Measurements from ENCODE around the gene EMC10. TPM values are rescaled to one million over a fixed set of nuclear protein-coding genes. Genes with fewer than 3 reads are reported as not detected.
A peak's percentile ranks its signal among the peaks of the same experiment; 100 is the strongest.

EMC10 gene
- total RNA-seq, 1 experiment from 2014 or later: 61.3 TPM

- no peak for TF ChIP-seq CTCF (IDR thresholded peaks at IDR 0.05; ENCODE audit: unreplicated experiment)
Measured at GRCh38 chr19:50508843-50509190, 32.5 kb downstream of the EMC10 start.

GRCh38 chr19:50509366-50509765 lies 33.1 kb downstream of the EMC10 start:
- Mint-ChIP-seq H3K36me3 (ENCODE audit: insufficient read depth, unreplicated experiment) (no peaks in the 10 kb centered on the region), H3K4me1 (ENCODE audit: insufficient read depth, unreplicated experiment) (peaks cover 16% of the 10 kb centered on the region), H3K9me3 (ENCODE audit: unreplicated experiment) (no peaks in the 10 kb centered on the region), H3K4me3 (ENCODE audit: unreplicated experiment) (peak overlapping the region; percentile 86), H3K27me3 (ENCODE audit: insufficient read depth, unreplicated experiment) (no peaks in the 10 kb centered on the region), H3K27ac (ENCODE audit: low read depth, unreplicated experiment) (peak overlapping the region; percentile 78)
- BruUV-seq (replicated peaks): no TSS peak
- TF ChIP-seq CTCF (IDR thresholded peaks at IDR 0.05; ENCODE audit: unreplicated experiment): no peak
- POLR2A ChIA-PET: interaction anchor here (0.7 kb wide), 1 partner anchor 125 kb away, joined by 3 read pairs; the partner anchor contains the start of gene POLD1
- CTCF ChIA-PET: interaction anchor here (0.6 kb wide), 2 partner anchors 272 to 453 kb away, joined by 3 to 5 read pairs; no protein-coding TSS in a partner anchor
- no peak for DNase-seq (ENCODE audit: unreplicated experiment)
- intact Hi-C loops (cut with micrococcal nuclease): no loop called here

More at GRCh38 chr19:50508843-50509190, 32.5 kb downstream of the EMC10 start:
- DNase-seq (ENCODE audit: unreplicated experiment): no peak
- CTCF ChIA-PET: interaction anchor here (0.6 to 1.3 kb wide), 2 partner anchors 152 to 453 kb away, joined by 3 to 5 read pairs; no protein-coding TSS in a partner anchor
- H3K36me3 Mint-ChIP-seq (ENCODE audit: insufficient read depth, unreplicated experiment): no peaks in the 10 kb centered on the region
- H3K27ac Mint-ChIP-seq (ENCODE audit: low read depth, unreplicated experiment): peak overlapping the region; percentile 78
- intact Hi-C loops (cut with micrococcal nuclease): no loop called here
- no peaks in the 10 kb centered on the region for H3K9me3 Mint-ChIP-seq (ENCODE audit: unreplicated experiment)
- no TSS peak for BruUV-seq (replicated peaks)
- POLR2A ChIA-PET: interaction anchor here (0.7 kb wide), 1 partner anchor 586 kb away, joined by 3 read pairs; no protein-coding TSS in a partner anchor
- peaks cover 16% of the 10 kb centered on the region for H3K4me1 Mint-ChIP-seq (ENCODE audit: insufficient read depth, unreplicated experiment)
- H3K4me3 Mint-ChIP-seq (ENCODE audit: unreplicated experiment): peak overlapping the region; percentile 7
- no peaks in the 10 kb centered on the region for H3K27me3 Mint-ChIP-seq (ENCODE audit: insufficient read depth, unreplicated experiment)

GRCh38 chr19:50510121-50510670 lies 33.9 kb downstream of the EMC10 start:
- intact Hi-C loops (cut with micrococcal nuclease): no loop called here
- CTCF ChIA-PET: interaction anchor here (0.6 to 0.9 kb wide), 2 partner anchors 271 to 329 kb away, joined by 3 to 5 read pairs; no protein-coding TSS in a partner anchor

More at GRCh38 chr19:50510121-50510670, 33.9 kb downstream of the EMC10 start:
- Mint-ChIP-seq H3K27me3 (ENCODE audit: insufficient read depth, unreplicated experiment) (no peaks in the 10 kb centered on the region), H3K27ac (ENCODE audit: low read depth, unreplicated experiment) (peak overlapping the region; percentile 96), H3K4me3 (ENCODE audit: unreplicated experiment) (peak overlapping the region; percentile 86), H3K4me1 (ENCODE audit: insufficient read depth, unreplicated experiment) (peaks cover 16% of the 10 kb centered on the region), H3K9me3 (ENCODE audit: unreplicated experiment) (no peaks in the 10 kb centered on the region), H3K36me3 (ENCODE audit: insufficient read depth, unreplicated experiment) (no peaks in the 10 kb centered on the region)
- no TSS peak for BruUV-seq (replicated peaks)
- POLR2A ChIA-PET: interaction anchor here (0.7 to 2.6 kb wide), 3 partner anchors 12 to 126 kb away, joined by 3 to 11 read pairs (median 9); partner anchors contain the start of gene POLD1
- DNase-seq (ENCODE audit: unreplicated experiment): no peak
- TF ChIP-seq CTCF (IDR thresholded peaks at IDR 0.05; ENCODE audit: unreplicated experiment): no peak
